Measurements from ENCODE around the gene CES5A.

DNA sequence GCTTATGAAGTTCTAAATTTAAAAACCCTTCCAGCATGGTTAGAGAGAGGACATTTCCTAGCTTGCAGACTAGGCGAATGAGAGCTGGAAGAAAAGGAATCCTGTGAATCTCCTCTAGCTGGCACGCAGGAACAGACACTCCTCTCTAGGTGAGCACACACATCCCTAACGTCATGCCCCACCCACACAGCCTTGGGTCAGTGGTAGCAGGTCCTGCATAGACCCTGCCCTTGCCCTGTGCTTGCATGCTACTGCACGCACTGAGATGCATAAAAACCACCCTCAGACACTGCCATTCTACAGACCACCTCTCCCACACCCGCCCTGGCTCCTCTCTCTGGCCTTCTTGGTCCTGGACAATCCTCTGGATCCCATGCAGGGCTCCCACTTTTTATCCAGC, 65.8 kb downstream of the CES5A start:
- TF ChIP-seq POLR2AphosphoS5 (IDR thresholded peaks at IDR 0.05; ENCODE audit: low read depth, low read length) (no peak), TAF1 (IDR thresholded peaks at IDR 0.05; ENCODE audit: borderline replicate concordance, insufficient read depth, low read length) (no peak)
